CD4-positive, alpha-beta T cell (primary cell): ENCODE results near the gene ANAPC7. TPM values are rescaled to one million over a fixed set of nuclear protein-coding genes. Genes with fewer than 3 reads are reported as not detected.

Experiments
- ATAC-seq: fragments of 200-7000 bp; cut with Tn5 transposase; one replicate; pipeline ENCODE4 v1.10.0; 2022; ENCODE audit warnings: mild to moderate bottlenecking; ENCODE audit not compliant: poor library complexity
- CTCF ChIA-PET: fragments of 350-600 bp; sonication (Branson Sonifier 250); formaldehyde crosslinking; loops from one replicate; lab custom pipeline; 2021; ENCODE audit warnings: antibody characterized with exemption, inconsistent platforms; lab: Charles Lee
- POLR2A ChIA-PET: fragments of 350-600 bp; sonication (Branson Sonifier 250); formaldehyde crosslinking; loops from one replicate; lab custom pipeline; 2021; ENCODE audit warnings: antibody characterized with exemption, inconsistent platforms; lab: Charles Lee
- DNase-seq, 14 experiments: peaks; one replicate each; pipeline ENCODE4 v3.0.0-alpha.2; 2013 to 2020; ENCODE audit warnings: mixed read lengths in 2 of 14
- H3K27ac ChIP-seq, 2 donors: one replicate each; pipeline versions ENCODE4 v1.5.1 to v1.7.0; 2013; ENCODE audit warnings: low read length in 2 of 2, low read depth in 1 of 2, mild to moderate bottlenecking in 1 of 2
- H3K27me3 ChIP-seq, 2 experiments: 1 replicate in 1 of 2; 2 replicates in 1 of 2; pipeline versions ENCODE4 v1.6.1 to v1.7.0; 2013; ENCODE audit warnings: low read length in 2 of 2, control low read depth in 1 of 2, mild to moderate bottlenecking in 1 of 2, moderate library complexity in 1 of 2; ENCODE audit not compliant: insufficient read depth in 2 of 2, control insufficient read depth in 1 of 2
- H3K36me3 ChIP-seq: one replicate; pipeline ENCODE4 v1.6.1; 2013; ENCODE audit warnings: low read length, control low read depth; ENCODE audit not compliant: insufficient read depth
- H3K4me1 ChIP-seq: one replicate; pipeline ENCODE4 v1.6.1; 2013; ENCODE audit warnings: low read length, control low read depth; ENCODE audit not compliant: insufficient read depth
- H3K4me3 ChIP-seq: one replicate; pipeline ENCODE4 v1.5.1; 2013; ENCODE audit warnings: mild to moderate bottlenecking, low read length, moderate library complexity
- H3K9me3 ChIP-seq, 2 experiments: 1 replicate in 1 of 2; 2 replicates in 1 of 2; pipeline versions ENCODE4 v1.6.1 to v1.7.0; 2013; ENCODE audit warnings: low read length in 2 of 2, mild to moderate bottlenecking in 2 of 2, control low read depth in 1 of 2, moderate library complexity in 1 of 2; ENCODE audit not compliant: control insufficient read depth in 1 of 2, insufficient read depth in 1 of 2
- H3K27ac Mint-ChIP-seq: one replicate; pipeline ENCODE4 v1.8.0; 2020; ENCODE audit warnings: mixed read lengths
- H3K27me3 Mint-ChIP-seq: one replicate; pipeline ENCODE4 v1.8.0; 2021; ENCODE audit warnings: mixed read lengths
- H3K36me3 Mint-ChIP-seq: one replicate; pipeline ENCODE4 v1.8.0; 2021; ENCODE audit warnings: low read depth, mixed read lengths
- H3K4me1 Mint-ChIP-seq: one replicate; pipeline ENCODE4 v1.8.0; 2021; ENCODE audit warnings: low read depth, mixed read lengths
- H3K4me3 Mint-ChIP-seq: one replicate; pipeline ENCODE4 v1.8.0; 2020; ENCODE audit warnings: mild to moderate bottlenecking, mixed read lengths
- H3K9me3 Mint-ChIP-seq: one replicate; pipeline ENCODE4 v1.8.0; 2020; ENCODE audit warnings: mixed read lengths
- intact Hi-C, 2 experiments: fragments of 100-400 bp; cut with DNase I in 1 of 2; cut with micrococcal nuclease in 1 of 2; formaldehyde crosslinking; loops; one replicate each; pipeline versions ENCODE4 v1.15.1 to v1.9.0; 2023 to 2025; cut with DNase I, micrococcal nuclease
- total RNA-seq, 174 experiments: library from RNA in 2 of 174; stranded (reverse) in 2 of 174; gene quantifications; one replicate each; pipeline ENCODE4 v1.2.3 and lab custom pipeline; 2021 to 2026
- TF ChIP-seq, protein P1 (sequence below): fragments of 200-600 bp; IDR thresholded peaks from one replicate; pipeline ENCODE4 v1.8.0; 2022; ENCODE audit warnings: antibody characterized with exemption, mild to moderate bottlenecking

ANAPC7 gene
- total RNA-seq, 2 experiments from 2014 or later: 16.4 to 18.2 TPM

GRCh38 chr12:110329710-110330109 is 73.8 kb downstream of the ANAPC7 start:
- Mint-ChIP-seq H3K9me3 (no peaks in the 10 kb centered on the region), H3K4me3 (no peak overlapping the region), H3K27ac (no peak overlapping the region), H3K36me3 (peaks cover 90% of the 10 kb centered on the region), H3K27me3 (no peaks in the 10 kb centered on the region), H3K4me1 (peaks cover 20% of the 10 kb centered on the region)
- ATAC-seq (no peak), DNase-seq (no peak)
- H3K36me3 ChIP-seq: peaks cover 79% of the 10 kb centered on the region
- TF ChIP-seq, protein P1, sequence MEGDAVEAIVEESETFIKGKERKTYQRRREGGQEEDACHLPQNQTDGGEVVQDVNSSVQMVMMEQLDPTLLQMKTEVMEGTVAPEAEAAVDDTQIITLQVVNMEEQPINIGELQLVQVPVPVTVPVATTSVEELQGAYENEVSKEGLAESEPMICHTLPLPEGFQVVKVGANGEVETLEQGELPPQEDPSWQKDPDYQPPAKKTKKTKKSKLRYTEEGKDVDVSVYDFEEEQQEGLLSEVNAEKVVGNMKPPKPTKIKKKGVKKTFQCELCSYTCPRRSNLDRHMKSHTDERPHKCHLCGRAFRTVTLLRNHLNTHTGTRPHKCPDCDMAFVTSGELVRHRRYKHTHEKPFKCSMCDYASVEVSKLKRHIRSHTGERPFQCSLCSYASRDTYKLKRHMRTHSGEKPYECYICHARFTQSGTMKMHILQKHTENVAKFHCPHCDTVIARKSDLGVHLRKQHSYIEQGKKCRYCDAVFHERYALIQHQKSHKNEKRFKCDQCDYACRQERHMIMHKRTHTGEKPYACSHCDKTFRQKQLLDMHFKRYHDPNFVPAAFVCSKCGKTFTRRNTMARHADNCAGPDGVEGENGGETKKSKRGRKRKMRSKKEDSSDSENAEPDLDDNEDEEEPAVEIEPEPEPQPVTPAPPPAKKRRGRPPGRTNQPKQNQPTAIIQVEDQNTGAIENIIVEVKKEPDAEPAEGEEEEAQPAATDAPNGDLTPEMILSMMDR: no peak
- ChIA-PET POLR2A (interaction anchor here (1.2 to 1.3 kb wide), 2 partner anchors 8 to 24 kb away, joined by 3 to 5 read pairs; no protein-coding TSS in a partner anchor), CTCF (interaction anchor here (1.0 kb wide), 1 partner anchor 23 kb away, joined by 3 read pairs; no protein-coding TSS in a partner anchor)
- intact Hi-C loops: no loop called here
- no peak overlapping the region for H3K4me3 ChIP-seq
- H3K9me3 ChIP-seq: no peaks in the 10 kb centered on the region
- no peak overlapping the region for H3K27ac ChIP-seq
- H3K4me1 ChIP-seq: no peaks in the 10 kb centered on the region
- H3K27me3 ChIP-seq: no peaks in the 10 kb centered on the region

Other genes starting within 250 kb of the ANAPC7 start
- gene ATP2A2, start 122.5 kb downstream of the ANAPC7 start, total RNA-seq: 100 to 1,000 TPM; 113 to 117 TPM
- gene ARPC3, start 46.6 kb upstream of the ANAPC7 start, total RNA-seq: 100 to 1,000 TPM; 120 to 124 TPM
- 1 to 10 TPM; 2.7 to 2.8 TPM for gene GPN3, start 64.5 kb upstream of the ANAPC7 start, total RNA-seq
- 1 to 10 TPM; 5.5 to 7.4 TPM for gene FAM216A, start 65.1 kb upstream of the ANAPC7 start, total RNA-seq
- gene VPS29, start 98.4 kb upstream of the ANAPC7 start, total RNA-seq: 10 to 100 TPM; 62.5 to 64.9 TPM
- under 1 TPM; 0.31 to 0.63 TPM for gene RAD9B, start 98.6 kb upstream of the ANAPC7 start, total RNA-seq
- 10 to 100 TPM; 53.8 to 54.8 TPM for gene PPTC7, start 179.6 kb upstream of the ANAPC7 start, total RNA-seq
- 1 to 10 TPM; 5.0 to 5.5 TPM for gene TCTN1, start 210.4 kb upstream of the ANAPC7 start, total RNA-seq